NCI-H1105 (cell line): ENCODE results near the gene TNFRSF25.

Source experiments
- DNase-seq: peaks from one replicate; lab custom pipeline; 2025; lab: John Stamatoyannopoulos, UW

Gene TNFRSF25

GRCh38 chr1:6416295-6416656, 49.7 kb downstream of the TNFRSF25 start:
- DNase-seq: no peak

GRCh38 chr1:6414881-6415626, 50.9 kb downstream of the TNFRSF25 start:
- no peak for DNase-seq

- DNase-seq: no peak
These were observed 51.5 kb downstream of the TNFRSF25 start for GRCh38 chr1:6414443-6414844.

GRCh38 chr1:6412896-6413295, 53.1 kb downstream of the TNFRSF25 start:
- DNase-seq: no peak
